ENCODE measurements around the gene SARDH. TPM values are rescaled to one million over a fixed set of nuclear protein-coding genes. Genes with fewer than 3 reads are reported as not detected.

Gene SARDH
- total RNA-seq, 1 donor from 2014 or later: 12.9 TPM

- H3K4me3 Mint-ChIP-seq: no peak overlapping the region
Measured at GRCh38 chr9:133654736-133655657, 83.2 kb downstream of the SARDH start.

GRCh38 chr9:133653638-133654037, 84.5 kb downstream of the SARDH start:
- H3K27me3 Mint-ChIP-seq (ENCODE audit: low read depth): peaks cover 48% of the 10 kb centered on the region
- H3K36me3 Mint-ChIP-seq: no peaks in the 10 kb centered on the region
- peaks cover 10% of the 10 kb centered on the region for H3K4me1 Mint-ChIP-seq
- no peaks in the 10 kb centered on the region for H3K9me3 Mint-ChIP-seq
- TF ChIP-seq, protein P1, sequence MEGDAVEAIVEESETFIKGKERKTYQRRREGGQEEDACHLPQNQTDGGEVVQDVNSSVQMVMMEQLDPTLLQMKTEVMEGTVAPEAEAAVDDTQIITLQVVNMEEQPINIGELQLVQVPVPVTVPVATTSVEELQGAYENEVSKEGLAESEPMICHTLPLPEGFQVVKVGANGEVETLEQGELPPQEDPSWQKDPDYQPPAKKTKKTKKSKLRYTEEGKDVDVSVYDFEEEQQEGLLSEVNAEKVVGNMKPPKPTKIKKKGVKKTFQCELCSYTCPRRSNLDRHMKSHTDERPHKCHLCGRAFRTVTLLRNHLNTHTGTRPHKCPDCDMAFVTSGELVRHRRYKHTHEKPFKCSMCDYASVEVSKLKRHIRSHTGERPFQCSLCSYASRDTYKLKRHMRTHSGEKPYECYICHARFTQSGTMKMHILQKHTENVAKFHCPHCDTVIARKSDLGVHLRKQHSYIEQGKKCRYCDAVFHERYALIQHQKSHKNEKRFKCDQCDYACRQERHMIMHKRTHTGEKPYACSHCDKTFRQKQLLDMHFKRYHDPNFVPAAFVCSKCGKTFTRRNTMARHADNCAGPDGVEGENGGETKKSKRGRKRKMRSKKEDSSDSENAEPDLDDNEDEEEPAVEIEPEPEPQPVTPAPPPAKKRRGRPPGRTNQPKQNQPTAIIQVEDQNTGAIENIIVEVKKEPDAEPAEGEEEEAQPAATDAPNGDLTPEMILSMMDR (IDR thresholded peaks at IDR 0.05; ENCODE audit: unreplicated experiment): no peak
- DNase-seq (ENCODE audit: low spot score in 2 of 2, unreplicated experiment in 2 of 2): no peak
- H3K4me3 Mint-ChIP-seq: no peak overlapping the region
- no peak overlapping the region for H3K27ac Mint-ChIP-seq

More at GRCh38 chr9:133654736-133655657, 83.2 kb downstream of the SARDH start:
- no peak for DNase-seq (ENCODE audit: low spot score in 2 of 2, unreplicated experiment in 2 of 2)
- no peaks in the 10 kb centered on the region for H3K9me3 Mint-ChIP-seq
- H3K27me3 Mint-ChIP-seq (ENCODE audit: low read depth): peaks cover 56% of the 10 kb centered on the region
- H3K36me3 Mint-ChIP-seq: no peaks in the 10 kb centered on the region
- H3K4me1 Mint-ChIP-seq: peaks cover 19% of the 10 kb centered on the region
- TF ChIP-seq, protein P1 (IDR thresholded peaks at IDR 0.05; ENCODE audit: unreplicated experiment): no peak
- H3K27ac Mint-ChIP-seq: no peak overlapping the region

GRCh38 chr9:133650026-133650425, 88.1 kb downstream of the SARDH start:
- no peak for DNase-seq (ENCODE audit: low spot score in 2 of 2, unreplicated experiment in 2 of 2)
- TF ChIP-seq, protein P1 (IDR thresholded peaks at IDR 0.05; ENCODE audit: unreplicated experiment): no peak
- Mint-ChIP-seq H3K9me3 (no peaks in the 10 kb centered on the region), H3K4me1 (no peaks in the 10 kb centered on the region), H3K4me3 (no peak overlapping the region), H3K36me3 (no peaks in the 10 kb centered on the region), H3K27ac (no peak overlapping the region), H3K27me3 (ENCODE audit: low read depth) (peaks cover 18% of the 10 kb centered on the region)

DNA sequence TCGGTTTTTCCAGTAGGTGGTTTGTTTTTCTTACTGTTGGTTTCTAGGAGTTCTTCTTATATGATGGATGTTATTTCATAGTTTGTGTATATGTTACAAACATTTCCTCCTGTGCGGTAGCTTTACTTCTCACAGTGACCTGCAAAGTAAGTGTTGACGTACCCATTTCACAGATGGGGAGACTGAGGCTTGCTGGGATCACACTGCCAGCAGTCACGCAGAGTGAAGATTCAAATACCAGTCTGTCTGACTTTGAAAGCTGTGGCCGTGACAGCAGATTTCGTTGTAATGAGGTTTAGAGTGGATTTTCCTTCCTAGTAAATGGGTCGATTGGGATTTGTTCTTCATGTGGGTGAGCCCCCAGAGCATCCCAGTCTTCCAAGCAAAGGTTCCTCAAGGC, 89.0 kb downstream of the SARDH start:
- peaks cover 11% of the 10 kb centered on the region for H3K27me3 Mint-ChIP-seq (ENCODE audit: low read depth)

GRCh38 chr9:133647765-133648469, 90.2 kb downstream of the SARDH start:
- no peaks in the 10 kb centered on the region for H3K4me1 Mint-ChIP-seq
- no peak overlapping the region for H3K27ac Mint-ChIP-seq
- peaks cover 7% of the 10 kb centered on the region for H3K27me3 Mint-ChIP-seq (ENCODE audit: low read depth)
- no peak for DNase-seq (ENCODE audit: low spot score in 2 of 2, unreplicated experiment in 2 of 2)
- H3K36me3 Mint-ChIP-seq: no peaks in the 10 kb centered on the region
- no peak overlapping the region for H3K4me3 Mint-ChIP-seq
- H3K9me3 Mint-ChIP-seq: no peaks in the 10 kb centered on the region
- TF ChIP-seq, protein P1 (IDR thresholded peaks at IDR 0.05; ENCODE audit: unreplicated experiment): no peak

More for the DNA sequence above, 89.0 kb downstream of the SARDH start:
- Mint-ChIP-seq H3K9me3 (no peaks in the 10 kb centered on the region), H3K27ac (no peak overlapping the region), H3K4me1 (no peaks in the 10 kb centered on the region), H3K36me3 (no peaks in the 10 kb centered on the region), H3K4me3 (no peak overlapping the region)
- TF ChIP-seq, protein P1 (IDR thresholded peaks at IDR 0.05; ENCODE audit: unreplicated experiment): no peak
- DNase-seq (ENCODE audit: low spot score in 2 of 2, unreplicated experiment in 2 of 2): no peak

All from mesothelial cell of epicardium (in vitro differentiated cells).